ENCODE measurements around the gene SEPTIN2. TPM values are rescaled to one million over a fixed set of nuclear protein-coding genes. Genes with fewer than 3 reads are reported as not detected.

Gene SEPTIN2
- total RNA-seq, 2 experiments from 2014 or later, result 198 to 275 TPM

DNA sequence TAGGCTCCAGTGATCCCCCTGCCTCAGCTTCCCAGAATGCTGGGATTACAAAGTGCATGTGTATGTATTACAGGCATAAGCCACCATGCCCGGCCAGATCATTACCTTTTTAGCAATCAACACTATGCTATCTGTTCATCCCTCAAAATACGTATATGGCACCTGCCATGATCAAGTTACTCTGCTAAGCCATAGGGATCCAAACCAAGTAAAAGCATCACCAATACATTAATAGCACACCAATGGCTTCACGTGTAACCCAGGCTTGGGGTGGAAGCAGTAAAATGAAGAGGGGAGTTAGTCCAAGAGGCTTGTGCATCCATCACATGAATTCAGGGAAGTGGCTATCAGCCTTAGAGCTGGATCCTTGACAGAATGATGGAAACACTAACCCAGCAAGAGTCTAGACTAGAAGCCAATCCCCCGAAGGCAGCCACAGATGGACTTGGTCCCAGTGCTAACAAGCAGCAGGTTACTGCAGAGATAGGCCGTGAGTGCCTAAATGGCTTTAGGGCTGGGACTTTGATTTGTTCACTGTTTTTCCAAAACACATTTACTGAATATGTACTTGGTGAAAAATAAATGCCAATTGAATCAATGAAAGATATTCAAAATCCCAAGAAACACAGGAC lies 11.6 kb upstream of the SEPTIN2 start:
- CTCF ChIA-PET (ENCODE audit: unreplicated experiment), result no interaction called here
- Histone ChIP-seq H3K9me3 (ENCODE audit: low read length) (no peaks in the 10 kb centered on the region), H3K27ac (ENCODE audit: low read depth, low read length, poor library complexity, severe bottlenecking) (no peak overlapping the region), H4K20me1 (ENCODE audit: insufficient read depth, low read length) (peaks cover 3% of the 10 kb centered on the region), H2AFZ (ENCODE audit: low read length) (no peak overlapping the region), H3K79me2 (ENCODE audit: insufficient read depth, low read depth, low read length) (peaks cover 56% of the 10 kb centered on the region), H3K4me3 (ENCODE audit: low read depth, low read length, poor library complexity, severe bottlenecking) (no peak overlapping the region), H3K9me2 (ENCODE audit: insufficient read depth, low read length) (no peaks in the 10 kb centered on the region), H3K4me2 (ENCODE audit: low read length) (no peak overlapping the region), H3K4me1 (ENCODE audit: insufficient read depth, low read length, poor library complexity, severe bottlenecking) (peaks cover 1% of the 10 kb centered on the region), H3K36me3 (ENCODE audit: insufficient read depth, low read length) (peaks cover 7% of the 10 kb centered on the region; the same call in 1 of the 2 replicates)
- intact Hi-C loops (cut with micrococcal nuclease; ENCODE audit: unreplicated experiment), result no loop called here
- POLR2A ChIA-PET, result interaction anchor here (1.5 to 2.1 kb wide), 2 partner anchors 10 to 11 kb away, joined by 5 to 6 read pairs; no protein-coding TSS in a partner anchor
- DNase-seq (ENCODE audit: low spot score), result no peak
- no TSS peak for BruUV-seq (replicated peaks)
- TF ChIP-seq, protein P1, sequence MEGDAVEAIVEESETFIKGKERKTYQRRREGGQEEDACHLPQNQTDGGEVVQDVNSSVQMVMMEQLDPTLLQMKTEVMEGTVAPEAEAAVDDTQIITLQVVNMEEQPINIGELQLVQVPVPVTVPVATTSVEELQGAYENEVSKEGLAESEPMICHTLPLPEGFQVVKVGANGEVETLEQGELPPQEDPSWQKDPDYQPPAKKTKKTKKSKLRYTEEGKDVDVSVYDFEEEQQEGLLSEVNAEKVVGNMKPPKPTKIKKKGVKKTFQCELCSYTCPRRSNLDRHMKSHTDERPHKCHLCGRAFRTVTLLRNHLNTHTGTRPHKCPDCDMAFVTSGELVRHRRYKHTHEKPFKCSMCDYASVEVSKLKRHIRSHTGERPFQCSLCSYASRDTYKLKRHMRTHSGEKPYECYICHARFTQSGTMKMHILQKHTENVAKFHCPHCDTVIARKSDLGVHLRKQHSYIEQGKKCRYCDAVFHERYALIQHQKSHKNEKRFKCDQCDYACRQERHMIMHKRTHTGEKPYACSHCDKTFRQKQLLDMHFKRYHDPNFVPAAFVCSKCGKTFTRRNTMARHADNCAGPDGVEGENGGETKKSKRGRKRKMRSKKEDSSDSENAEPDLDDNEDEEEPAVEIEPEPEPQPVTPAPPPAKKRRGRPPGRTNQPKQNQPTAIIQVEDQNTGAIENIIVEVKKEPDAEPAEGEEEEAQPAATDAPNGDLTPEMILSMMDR (conservative IDR thresholded peaks at IDR 0.05; ENCODE audit: low read length), result no peak
- no peak for TF ChIP-seq EZH2phosphoT487 (IDR thresholded peaks at IDR 0.05; ENCODE audit: borderline replicate concordance, low read depth, low read length)

DNA sequence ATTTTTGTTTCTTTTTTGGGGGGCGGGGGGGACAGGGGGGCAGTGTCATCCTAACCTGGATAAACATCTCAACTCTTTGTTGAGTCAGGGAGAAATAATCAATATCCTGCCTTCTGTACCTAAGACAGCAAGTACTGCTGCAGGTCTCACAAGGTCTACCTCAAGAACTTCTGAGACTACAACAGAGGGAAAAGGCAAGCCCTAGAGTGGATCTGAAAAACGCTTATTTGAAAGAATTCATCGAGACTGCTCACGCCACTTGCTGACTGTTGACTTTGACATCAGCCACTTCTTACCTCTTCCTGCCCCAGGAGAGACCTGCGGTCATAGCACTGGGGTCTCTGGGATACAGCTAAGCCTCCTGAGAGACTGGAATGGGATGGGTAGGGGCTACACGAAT lies 8.7 kb upstream of the SEPTIN2 start:
- Histone ChIP-seq H3K4me1 (ENCODE audit: insufficient read depth, low read length, poor library complexity, severe bottlenecking) (peaks cover 30% of the 10 kb centered on the region), H3K9me2 (ENCODE audit: insufficient read depth, low read length) (no peaks in the 10 kb centered on the region), H4K20me1 (ENCODE audit: insufficient read depth, low read length) (peaks cover 26% of the 10 kb centered on the region), H3K27ac (ENCODE audit: low read depth, low read length, poor library complexity, severe bottlenecking) (no peak overlapping the region), H3K4me3 (ENCODE audit: low read depth, low read length, poor library complexity, severe bottlenecking) (no peak overlapping the region), H3K79me2 (ENCODE audit: insufficient read depth, low read depth, low read length) (peaks cover 64% of the 10 kb centered on the region), H3K4me2 (ENCODE audit: low read length) (no peak overlapping the region), H3K36me3 (ENCODE audit: insufficient read depth, low read length) (peaks cover 7% of the 10 kb centered on the region; the same call in 1 of the 2 replicates), H3K9me3 (ENCODE audit: low read length) (no peaks in the 10 kb centered on the region), H2AFZ (ENCODE audit: low read length) (no peak overlapping the region)
- no peak for DNase-seq (ENCODE audit: low spot score)
- ChIA-PET CTCF (ENCODE audit: unreplicated experiment) (no interaction called here), POLR2A (no interaction called here)
- TF ChIP-seq, protein P1 (conservative IDR thresholded peaks at IDR 0.05; ENCODE audit: low read length), result no peak
- TF ChIP-seq EZH2phosphoT487 (IDR thresholded peaks at IDR 0.05; ENCODE audit: borderline replicate concordance, low read depth, low read length), result no peak
- intact Hi-C loops (cut with micrococcal nuclease; ENCODE audit: unreplicated experiment), result no loop called here
- BruUV-seq (replicated peaks), result no TSS peak

DNA sequence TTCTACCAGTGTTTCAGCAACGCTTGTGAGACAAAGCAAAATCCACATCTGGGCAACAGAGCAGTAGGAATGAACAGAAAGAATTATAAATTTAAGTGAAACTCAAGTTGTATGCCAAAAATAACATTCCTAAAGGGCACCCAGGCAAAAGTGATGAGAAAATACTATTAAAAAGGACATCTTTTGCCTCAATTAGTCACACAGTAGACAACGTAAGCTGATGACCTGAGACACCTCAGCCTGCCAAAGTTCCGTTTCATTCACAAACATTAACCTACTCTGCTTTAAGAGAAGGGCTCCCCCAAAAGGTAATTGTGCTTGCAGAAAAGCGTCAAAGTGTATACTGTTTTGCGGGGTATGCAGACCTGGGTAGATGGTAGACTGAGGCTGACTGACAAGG lies 7.5 kb upstream of the SEPTIN2 start:
- TF ChIP-seq, protein P1 (conservative IDR thresholded peaks at IDR 0.05; ENCODE audit: low read length), result no peak
- no peak for TF ChIP-seq EZH2phosphoT487 (IDR thresholded peaks at IDR 0.05; ENCODE audit: borderline replicate concordance, low read depth, low read length)
- no peak overlapping the region for H3K27ac ChIP-seq (ENCODE audit: low read depth, low read length, poor library complexity, severe bottlenecking)
- H4K20me1 ChIP-seq (ENCODE audit: insufficient read depth, low read length), result peaks cover 36% of the 10 kb centered on the region
- intact Hi-C loops (cut with micrococcal nuclease; ENCODE audit: unreplicated experiment), result no loop called here
- peaks cover 41% of the 10 kb centered on the region for H3K4me1 ChIP-seq (ENCODE audit: insufficient read depth, low read length, poor library complexity, severe bottlenecking)
- peaks cover 68% of the 10 kb centered on the region for H3K79me2 ChIP-seq (ENCODE audit: insufficient read depth, low read depth, low read length)
- no peak overlapping the region for H2AFZ ChIP-seq (ENCODE audit: low read length)
- H3K4me2 ChIP-seq (ENCODE audit: low read length), result no peak overlapping the region
- BruUV-seq (replicated peaks), result no TSS peak
- ChIA-PET POLR2A (no interaction called here), CTCF (ENCODE audit: unreplicated experiment) (no interaction called here)
- peaks cover 7% of the 10 kb centered on the region; the same call in 1 of the 2 replicates for H3K36me3 ChIP-seq (ENCODE audit: insufficient read depth, low read length)
- no peak for DNase-seq (ENCODE audit: low spot score)
- H3K9me2 ChIP-seq (ENCODE audit: insufficient read depth, low read length), result no peaks in the 10 kb centered on the region
- H3K9me3 ChIP-seq (ENCODE audit: low read length), result no peaks in the 10 kb centered on the region
- H3K4me3 ChIP-seq (ENCODE audit: low read depth, low read length, poor library complexity, severe bottlenecking), result no peak overlapping the region

All from OCI-LY7 (cell line).